ENCODE results near the gene PGLYRP3. TPM values are rescaled to one million over a fixed set of nuclear protein-coding genes. Genes with fewer than 3 reads are reported as not detected.

The PGLYRP3 gene
- total and polyA plus RNA-seq, 2 experiments from 2014 or later: not detected

- peaks cover 22% of the 10 kb centered on the region for H3K9me2 ChIP-seq (ENCODE audit: insufficient read depth)
- no peak overlapping the region for H3K4me3 ChIP-seq
- no peak for DNase-seq (ENCODE audit: low spot score)
- H3K36me3 Mint-ChIP-seq (ENCODE audit: low read depth): no peaks in the 10 kb centered on the region
- no peak for ATAC-seq
- H4K20me1 ChIP-seq (replicated peaks; ENCODE audit: insufficient read depth): no peaks in the 10 kb centered on the region
- H3K9me3 Mint-ChIP-seq: no peaks in the 10 kb centered on the region
- no peaks in the 10 kb centered on the region for H3K36me3 ChIP-seq (ENCODE audit: insufficient read depth)
- no peak for TF ChIP-seq JUNB (IDR thresholded peaks at IDR 0.05; ENCODE audit: unreplicated experiment)
- TF ChIP-seq ETS1 (IDR thresholded peaks at IDR 0.05): no peak
- TF ChIP-seq CREB1 (CRISPR knock-in tag; IDR thresholded peaks at IDR 0.05; ENCODE audit: low read depth): no peak
- no peak for TF ChIP-seq REST (IDR thresholded peaks at IDR 0.05; ENCODE audit: unreplicated experiment)
- TF ChIP-seq ZNF462 (CRISPR knock-in tag; IDR thresholded peaks at IDR 0.05): no peak
- no peak for TF ChIP-seq CTCF (conservative IDR thresholded peaks at IDR 0.05; ENCODE audit: low read depth in 2 of 2)
- no peak for TF ChIP-seq POLR2AphosphoS5 (IDR thresholded peaks at IDR 0.05; ENCODE audit: low read depth)
- no peak for TF ChIP-seq NANOG (IDR thresholded peaks at IDR 0.05; ENCODE audit: borderline replicate concordance)
- TF ChIP-seq STAT1 (IDR thresholded peaks at IDR 0.05; ENCODE audit: unreplicated experiment): no peak
- no peak for TF ChIP-seq ZNF331 (CRISPR knock-in tag; IDR thresholded peaks at IDR 0.05; ENCODE audit: low read depth)
- TF ChIP-seq ZNF114 (CRISPR knock-in tag; IDR thresholded peaks at IDR 0.05): no peak
- TF ChIP-seq EZH2 (IDR thresholded peaks at IDR 0.05; ENCODE audit: low read depth, unreplicated experiment): no peak
- H3K27me3 Mint-ChIP-seq (ENCODE audit: insufficient read depth, low read depth, poor library complexity): peaks cover 9% of the 10 kb centered on the region
- no peaks in the 10 kb centered on the region for H3F3A ChIP-seq (replicated peaks; ENCODE audit: low read depth)
- no peak overlapping the region for H3K4me3 Mint-ChIP-seq
- H3K4me1 ChIP-seq (ENCODE audit: insufficient read depth): no peaks in the 10 kb centered on the region
- no peak overlapping the region for H3K27ac Mint-ChIP-seq
- H2AFZ ChIP-seq: no peak overlapping the region
- peaks cover 12% of the 10 kb centered on the region; the same call in 2 of the 3 replicates for H3K4me1 Mint-ChIP-seq
- no peaks in the 10 kb centered on the region for H3K79me2 ChIP-seq (replicated peaks; ENCODE audit: insufficient read depth)
- H3K27me3 ChIP-seq (ENCODE audit: insufficient read depth): no peaks in the 10 kb centered on the region
- H3K27ac ChIP-seq (ENCODE audit: low read depth): no peak overlapping the region
- H3K4me2 ChIP-seq: no peak overlapping the region
Observed at GRCh38 chr1:153341431-153341934, 28.7 kb upstream of the PGLYRP3 start.
